HL-60 (cell line): Measurements from ENCODE around the gene PHF21A.

ENCODE experiments used
- DNase-seq, 2 experiments: peaks; one replicate each; pipeline ENCODE4 v3.0.0-alpha.2; 2010 to 2020; ENCODE audit warnings: low read depth in 1 of 2, low spot score in 1 of 2
- H3K27ac ChIP-seq: fragments of 250-450 bp; sonication (Bioruptor Pico); replicated peaks from 2 replicates; pipeline ENCODE4 v1.5.1; 2020; ENCODE audit warnings: mild to moderate bottlenecking, moderate library complexity
- H3K27me3 ChIP-seq: fragments of 250-450 bp; sonication (Bioruptor Pico); 2 replicates; pipeline ENCODE4 v1.5.1; 2021; ENCODE audit warnings: mild to moderate bottlenecking, moderate library complexity; ENCODE audit not compliant: insufficient read depth, poor library complexity, severe bottlenecking
- H3K4me3 ChIP-seq: replicated peaks from 2 replicates; pipeline ENCODE4 v1.5.1; 2011; ENCODE audit warnings: mild to moderate bottlenecking, control low read depth, low read length; ENCODE audit not compliant: insufficient read depth
- GABPA ChIP-seq: IDR thresholded peaks from 2 replicates; pipeline ENCODE4 v1.6.1; 2012; ENCODE audit warnings: low read depth
- POLR2AphosphoS5 ChIP-seq: IDR thresholded peaks from 2 replicates; pipeline ENCODE4 v1.6.1; 2012; ENCODE audit warnings: low read depth
- SPI1 ChIP-seq: IDR thresholded peaks from 2 replicates; pipeline ENCODE4 v1.6.1; 2012; ENCODE audit warnings: low read depth, mild to moderate bottlenecking, borderline replicate concordance
- TF ChIP-seq, protein P1 (sequence below): IDR thresholded peaks from one replicate; pipeline ENCODE4 v1.5.1; 2011; ENCODE audit warnings: low read length, control low read depth, inconsistent platforms; ENCODE audit not compliant: insufficient read depth
- TF ChIP-seq, protein P2 (sequence below): IDR thresholded peaks from 2 replicates; pipeline ENCODE4 v1.6.1; 2012; ENCODE audit warnings: low read depth; ENCODE audit not compliant: insufficient replicate concordance

Gene PHF21A

DNA sequence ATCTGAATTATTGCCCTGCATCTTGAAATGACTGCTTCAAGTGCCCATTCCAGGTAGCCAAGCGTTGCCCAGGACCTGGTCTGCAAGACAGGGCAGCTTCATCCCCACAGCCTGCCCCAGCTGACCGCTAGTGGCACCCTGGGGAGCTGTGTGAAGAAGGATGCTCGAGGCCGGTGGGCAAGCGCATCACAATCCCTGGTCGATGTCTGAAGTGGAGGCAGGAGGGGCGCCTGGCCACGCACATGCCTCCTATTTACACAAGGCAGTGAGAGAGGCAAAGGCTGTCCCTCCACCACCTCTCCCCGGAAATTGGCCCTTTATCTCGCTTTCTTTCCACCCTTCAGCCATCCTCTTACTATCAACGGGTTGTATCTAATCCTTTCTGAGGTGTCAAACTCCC is 28.1 kb upstream of the PHF21A start:
- DNase-seq, result no peak
- TF ChIP-seq, protein P1, sequence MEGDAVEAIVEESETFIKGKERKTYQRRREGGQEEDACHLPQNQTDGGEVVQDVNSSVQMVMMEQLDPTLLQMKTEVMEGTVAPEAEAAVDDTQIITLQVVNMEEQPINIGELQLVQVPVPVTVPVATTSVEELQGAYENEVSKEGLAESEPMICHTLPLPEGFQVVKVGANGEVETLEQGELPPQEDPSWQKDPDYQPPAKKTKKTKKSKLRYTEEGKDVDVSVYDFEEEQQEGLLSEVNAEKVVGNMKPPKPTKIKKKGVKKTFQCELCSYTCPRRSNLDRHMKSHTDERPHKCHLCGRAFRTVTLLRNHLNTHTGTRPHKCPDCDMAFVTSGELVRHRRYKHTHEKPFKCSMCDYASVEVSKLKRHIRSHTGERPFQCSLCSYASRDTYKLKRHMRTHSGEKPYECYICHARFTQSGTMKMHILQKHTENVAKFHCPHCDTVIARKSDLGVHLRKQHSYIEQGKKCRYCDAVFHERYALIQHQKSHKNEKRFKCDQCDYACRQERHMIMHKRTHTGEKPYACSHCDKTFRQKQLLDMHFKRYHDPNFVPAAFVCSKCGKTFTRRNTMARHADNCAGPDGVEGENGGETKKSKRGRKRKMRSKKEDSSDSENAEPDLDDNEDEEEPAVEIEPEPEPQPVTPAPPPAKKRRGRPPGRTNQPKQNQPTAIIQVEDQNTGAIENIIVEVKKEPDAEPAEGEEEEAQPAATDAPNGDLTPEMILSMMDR, result no peak
- TF ChIP-seq POLR2AphosphoS5 (no peak), SPI1 (no peak), GABPA (no peak)
- TF ChIP-seq, protein P2, sequence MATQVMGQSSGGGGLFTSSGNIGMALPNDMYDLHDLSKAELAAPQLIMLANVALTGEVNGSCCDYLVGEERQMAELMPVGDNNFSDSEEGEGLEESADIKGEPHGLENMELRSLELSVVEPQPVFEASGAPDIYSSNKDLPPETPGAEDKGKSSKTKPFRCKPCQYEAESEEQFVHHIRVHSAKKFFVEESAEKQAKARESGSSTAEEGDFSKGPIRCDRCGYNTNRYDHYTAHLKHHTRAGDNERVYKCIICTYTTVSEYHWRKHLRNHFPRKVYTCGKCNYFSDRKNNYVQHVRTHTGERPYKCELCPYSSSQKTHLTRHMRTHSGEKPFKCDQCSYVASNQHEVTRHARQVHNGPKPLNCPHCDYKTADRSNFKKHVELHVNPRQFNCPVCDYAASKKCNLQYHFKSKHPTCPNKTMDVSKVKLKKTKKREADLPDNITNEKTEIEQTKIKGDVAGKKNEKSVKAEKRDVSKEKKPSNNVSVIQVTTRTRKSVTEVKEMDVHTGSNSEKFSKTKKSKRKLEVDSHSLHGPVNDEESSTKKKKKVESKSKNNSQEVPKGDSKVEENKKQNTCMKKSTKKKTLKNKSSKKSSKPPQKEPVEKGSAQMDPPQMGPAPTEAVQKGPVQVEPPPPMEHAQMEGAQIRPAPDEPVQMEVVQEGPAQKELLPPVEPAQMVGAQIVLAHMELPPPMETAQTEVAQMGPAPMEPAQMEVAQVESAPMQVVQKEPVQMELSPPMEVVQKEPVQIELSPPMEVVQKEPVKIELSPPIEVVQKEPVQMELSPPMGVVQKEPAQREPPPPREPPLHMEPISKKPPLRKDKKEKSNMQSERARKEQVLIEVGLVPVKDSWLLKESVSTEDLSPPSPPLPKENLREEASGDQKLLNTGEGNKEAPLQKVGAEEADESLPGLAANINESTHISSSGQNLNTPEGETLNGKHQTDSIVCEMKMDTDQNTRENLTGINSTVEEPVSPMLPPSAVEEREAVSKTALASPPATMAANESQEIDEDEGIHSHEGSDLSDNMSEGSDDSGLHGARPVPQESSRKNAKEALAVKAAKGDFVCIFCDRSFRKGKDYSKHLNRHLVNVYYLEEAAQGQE, result no peak
- Histone ChIP-seq H3K27me3 (no peaks in the 10 kb centered on the region), H3K4me3 (no peak overlapping the region), H3K27ac (no peak overlapping the region)

GRCh38 chr11:46144741-46145140 is 23.5 kb upstream of the PHF21A start:
- H3K4me3 ChIP-seq, result no peak overlapping the region
- no peak for TF ChIP-seq GABPA
- no peak for TF ChIP-seq POLR2AphosphoS5
- TF ChIP-seq, protein P2, result no peak
- TF ChIP-seq, protein P1, result no peak
- TF ChIP-seq SPI1, result no peak
- H3K27me3 ChIP-seq, result peaks cover 3% of the 10 kb centered on the region
- no peak overlapping the region for H3K27ac ChIP-seq
- no peak for DNase-seq

GRCh38 chr11:46143049-46143806 is 22.0 kb upstream of the PHF21A start:
- Histone ChIP-seq H3K27ac (no peak overlapping the region), H3K27me3 (peaks cover 3% of the 10 kb centered on the region), H3K4me3 (no peak overlapping the region)
- TF ChIP-seq, protein P1, result no peak
- TF ChIP-seq, protein P2, result no peak
- no peak for TF ChIP-seq POLR2AphosphoS5
- TF ChIP-seq GABPA, result no peak
- TF ChIP-seq SPI1, result no peak
- no peak for DNase-seq
